HG03469 (cell line): ENCODE measurements around the gene AUH.

Experiments used
- ATAC-seq: cut with Tn5 transposase; IDR thresholded peaks from one replicate; pipeline ENCODE4 v1.9.1; 2021; ENCODE audit warnings: mild to moderate bottlenecking, moderate library complexity, moderate number of reproducible peaks; ENCODE audit not compliant: unreplicated experiment

The AUH gene

GRCh38 chr9:91341258-91341746 is 20.4 kb downstream of the AUH start:
- ATAC-seq: no peak

- no peak for ATAC-seq
These were observed 21.2 kb downstream of the AUH start for GRCh38 chr9:91340395-91340967.

GRCh38 chr9:91338681-91339080 is 23.0 kb downstream of the AUH start:
- no peak for ATAC-seq

GRCh38 chr9:91336786-91337185 is 24.9 kb downstream of the AUH start:
- no peak for ATAC-seq

- no peak for ATAC-seq
These were observed 27.7 kb downstream of the AUH start for GRCh38 chr9:91334053-91334452.

- ATAC-seq: no peak
These were observed 28.2 kb downstream of the AUH start for GRCh38 chr9:91333551-91333950.

- no peak for ATAC-seq
These were observed 29.0 kb downstream of the AUH start for GRCh38 chr9:91332546-91333231.

GRCh38 chr9:91331849-91332248 is 29.9 kb downstream of the AUH start:
- no peak for ATAC-seq

- ATAC-seq: no peak
These were observed 33.5 kb downstream of the AUH start for GRCh38 chr9:91328186-91328585.

- no peak for ATAC-seq
These were observed 40.0 kb downstream of the AUH start for GRCh38 chr9:91321691-91322090.

GRCh38 chr9:91320299-91320698 is 41.4 kb downstream of the AUH start:
- ATAC-seq: no peak

- ATAC-seq: no peak
These were observed 45.6 kb downstream of the AUH start for GRCh38 chr9:91316093-91316492.

- no peak for ATAC-seq
These were observed 46.5 kb downstream of the AUH start for GRCh38 chr9:91315191-91315590.

GRCh38 chr9:91312717-91313325 is 48.9 kb downstream of the AUH start:
- ATAC-seq: no peak

- no peak for ATAC-seq
These were observed 51.7 kb downstream of the AUH start for GRCh38 chr9:91310037-91310436.

- no peak for ATAC-seq
These were observed 53.5 kb downstream of the AUH start for GRCh38 chr9:91308191-91308590.

GRCh38 chr9:91307279-91307678 is 54.4 kb downstream of the AUH start:
- ATAC-seq: no peak

- no peak for ATAC-seq
These were observed 55.5 kb downstream of the AUH start for GRCh38 chr9:91306296-91306630.

- no peak for ATAC-seq
These were observed 56.0 kb downstream of the AUH start for GRCh38 chr9:91305596-91306295.

GRCh38 chr9:91303741-91304415 is 57.8 kb downstream of the AUH start:
- ATAC-seq: no peak

GRCh38 chr9:91302831-91303230 is 58.9 kb downstream of the AUH start:
- ATAC-seq: no peak
